Measurements from ENCODE around the gene SRPRA.

- no peak for TF ChIP-seq ZNF169 (tag by site-specific recombination; IDR thresholded peaks at IDR 0.05)
- TF ChIP-seq CTCF (tag by site-specific recombination; IDR thresholded peaks at IDR 0.05) = no peak
- no peak for TF ChIP-seq ZNF140 (tag by site-specific recombination; IDR thresholded peaks at IDR 0.05)
- no peak for TF ChIP-seq ATF2 (tag by site-specific recombination; IDR thresholded peaks at IDR 0.05; ENCODE audit: low read depth)
- no peak for TF ChIP-seq YY1 (tag by site-specific recombination; IDR thresholded peaks at IDR 0.05)
- no peak for TF ChIP-seq ZNF274 (IDR thresholded peaks at IDR 0.05; ENCODE audit: low read length)
- TF ChIP-seq ZNF274 (tag by site-specific recombination; IDR thresholded peaks at IDR 0.05; ENCODE audit: borderline replicate concordance) = no peak
- no peak for TF ChIP-seq ZFP41 (tag by site-specific recombination; IDR thresholded peaks at IDR 0.05; ENCODE audit: borderline replicate concordance)
Observed at GRCh38 chr11:126256216-126256615, 12.5 kb downstream of the SRPRA start.

All from HEK293 (cell line).